NCI-H1092 (cell line): Measurements from ENCODE around the gene FNDC5.
"Not testable (repeated sequence)": the region's sequence is repeated elsewhere in the genome, so short reads cannot be mapped to it uniquely, and the experiment has no call there.

Experiments used
- DNase-seq: peaks from one replicate; lab custom pipeline; 2025; lab: John Stamatoyannopoulos, UW

The FNDC5 gene

DNA sequence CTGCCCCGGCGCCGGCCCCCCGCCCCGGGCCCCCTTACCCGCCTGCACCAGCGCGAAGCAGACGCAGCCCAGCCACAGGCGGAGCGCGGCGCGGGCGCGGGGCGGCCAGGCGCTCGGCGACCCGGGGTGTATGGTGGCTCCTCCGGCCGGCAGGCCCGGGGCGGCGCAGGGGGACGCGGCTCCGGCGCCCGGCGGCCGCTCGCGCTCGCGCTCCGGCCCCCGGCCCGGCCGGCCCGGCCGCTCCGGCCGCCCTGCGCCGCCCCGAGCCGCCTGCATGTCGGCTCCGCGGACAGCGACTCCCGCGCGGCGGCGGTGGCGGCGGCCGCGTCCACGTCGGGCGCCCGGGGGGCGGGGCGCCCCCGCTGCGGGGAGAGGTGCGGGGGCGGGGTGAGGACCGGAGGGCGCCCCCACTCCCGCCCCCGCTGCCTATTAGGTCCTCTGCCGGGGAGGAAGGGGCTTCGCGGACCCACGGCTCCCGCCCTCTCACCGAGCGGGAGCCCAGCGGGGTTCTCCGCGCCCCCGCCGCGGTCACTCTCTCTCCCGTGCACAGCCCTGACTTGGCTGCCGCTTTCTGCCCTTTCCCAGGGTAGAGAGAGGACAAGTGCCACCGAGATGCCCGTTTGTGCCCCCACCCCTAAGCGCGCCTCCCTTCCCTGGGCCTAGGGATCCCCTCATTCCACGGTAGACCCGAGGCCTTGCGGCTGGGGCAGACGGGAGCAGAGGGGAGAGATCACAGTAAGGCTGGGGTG is at the start of gene FNDC5:
Gene FNDC5, minus strand, starts transcription at position 298 of the 749 bp plus-strand sequence.
- DNase-seq = peak; percentile 44

DNA sequence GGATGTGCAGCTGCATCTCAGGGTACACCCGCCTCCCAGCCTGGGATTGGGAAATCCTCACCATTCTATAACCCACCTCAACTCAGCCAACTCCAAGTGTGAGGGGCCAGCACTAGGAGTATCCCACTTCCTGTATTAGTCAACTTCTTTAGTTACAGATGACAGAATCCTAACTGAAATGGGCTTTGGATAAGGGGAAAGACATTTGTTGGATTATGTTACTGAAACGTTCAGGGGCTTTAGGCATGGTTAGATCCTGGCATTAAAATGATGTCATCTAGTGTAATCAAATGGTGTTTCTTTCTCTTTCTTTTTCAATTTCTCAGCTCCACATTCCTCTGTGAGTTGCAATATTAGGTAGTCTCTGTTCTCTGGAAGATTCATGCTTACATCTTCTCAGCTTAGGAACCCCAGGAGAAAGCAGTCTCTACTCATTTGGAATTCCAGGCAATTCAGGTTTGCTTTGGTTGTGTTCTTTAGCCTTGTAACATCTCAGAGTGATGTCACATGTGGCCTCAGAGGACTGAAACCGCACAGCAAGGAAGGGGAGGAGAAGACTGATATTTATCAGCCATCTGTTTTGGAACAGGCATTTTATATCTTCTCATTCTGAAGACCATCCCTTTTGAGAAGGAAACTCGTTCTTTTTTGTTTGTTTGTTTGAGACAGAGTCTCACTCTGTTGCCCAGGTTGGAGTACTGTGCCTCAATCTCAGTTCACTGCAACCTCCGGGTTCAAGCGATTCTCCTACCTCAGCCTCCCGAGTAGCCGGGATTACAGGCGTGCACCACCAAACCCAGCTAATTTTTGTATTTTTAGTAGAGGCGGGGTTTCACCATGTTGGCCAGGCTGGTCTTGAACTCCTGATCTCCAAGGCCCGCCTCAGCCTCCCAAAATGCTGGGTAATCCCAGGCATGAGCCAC is 49.4 kb upstream of the FNDC5 start:
- no peak for DNase-seq

DNA sequence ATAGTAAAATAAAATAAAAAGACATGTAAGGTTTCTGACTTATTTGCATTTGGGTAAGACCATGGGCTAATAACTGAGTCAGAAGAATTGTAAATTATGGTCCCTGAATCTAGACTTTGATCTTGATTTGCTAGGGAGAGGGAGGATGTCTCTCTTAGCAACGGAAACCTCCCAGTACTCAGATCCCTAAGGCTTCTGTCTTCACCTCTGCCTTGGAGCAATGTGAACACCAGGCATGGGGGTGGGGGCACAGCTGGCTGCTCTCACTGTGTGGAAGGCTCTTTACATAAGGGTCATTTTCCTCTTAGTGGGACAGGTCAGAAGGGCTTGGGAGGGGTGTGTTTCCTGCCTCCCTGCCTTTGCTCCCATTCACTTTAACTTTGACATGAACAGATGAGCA is 47.5 kb upstream of the FNDC5 start:
- no peak for DNase-seq

DNA sequence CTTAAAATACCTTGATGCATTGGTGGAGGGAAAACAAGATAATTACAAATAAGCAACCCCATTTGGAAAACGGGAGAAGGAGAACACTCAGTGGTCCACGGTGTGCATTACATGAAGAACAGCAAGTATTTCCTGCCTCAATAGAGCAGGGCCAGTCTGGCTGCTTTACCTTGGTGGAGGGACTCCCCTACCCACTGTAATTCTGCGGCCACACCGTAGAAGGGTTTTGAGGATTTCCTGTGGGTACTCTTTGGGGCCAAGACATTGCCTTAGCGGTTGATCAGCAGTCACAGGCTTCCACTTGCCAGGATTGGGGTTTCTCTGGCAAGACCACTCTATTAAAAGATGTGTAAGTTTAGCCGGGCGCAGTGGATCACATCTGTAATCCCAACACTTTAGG is 46.8 kb upstream of the FNDC5 start:
- no peak for DNase-seq

DNA sequence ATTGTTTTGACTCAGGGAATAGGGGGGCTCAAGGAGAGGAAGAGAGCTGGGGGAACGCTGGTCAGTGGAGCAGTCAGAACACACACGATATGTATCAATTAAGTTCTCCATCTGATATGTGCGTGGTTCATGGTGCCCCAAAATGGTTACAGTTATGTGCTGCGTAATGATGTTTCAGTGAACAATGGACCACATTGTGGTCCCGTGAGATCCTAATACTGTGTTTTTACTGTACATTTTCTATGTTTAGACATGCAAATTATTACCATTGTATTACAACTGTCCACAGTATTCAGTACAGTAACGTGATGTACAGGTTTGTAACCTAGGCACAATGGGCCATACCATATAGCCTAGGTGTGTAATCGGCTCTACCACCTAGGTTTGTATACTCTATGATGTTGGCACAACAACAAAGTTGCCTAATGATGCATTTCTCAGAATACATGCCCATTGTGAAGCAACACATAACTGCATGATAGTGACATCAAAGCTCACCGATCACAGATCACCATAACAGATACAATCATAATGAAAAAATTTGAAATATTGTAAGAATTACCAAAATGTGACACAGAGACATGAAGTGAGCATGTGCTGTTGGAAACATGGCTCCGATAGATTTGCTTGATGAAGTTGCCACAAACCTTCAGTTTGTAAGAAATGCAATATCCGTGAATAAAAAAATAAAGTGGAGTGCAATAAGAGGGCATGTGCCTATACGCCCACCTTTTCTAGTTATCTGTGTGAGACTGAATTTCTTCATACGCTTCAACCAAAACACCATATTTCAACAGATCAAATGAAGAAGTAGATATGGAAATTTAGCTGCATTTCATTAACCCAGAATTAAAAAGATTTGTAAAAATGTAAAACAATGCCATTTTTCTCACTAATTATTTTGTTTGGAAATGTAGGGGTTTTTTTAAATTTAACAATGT is 45.3 kb upstream of the FNDC5 start:
- DNase-seq = no peak

DNA sequence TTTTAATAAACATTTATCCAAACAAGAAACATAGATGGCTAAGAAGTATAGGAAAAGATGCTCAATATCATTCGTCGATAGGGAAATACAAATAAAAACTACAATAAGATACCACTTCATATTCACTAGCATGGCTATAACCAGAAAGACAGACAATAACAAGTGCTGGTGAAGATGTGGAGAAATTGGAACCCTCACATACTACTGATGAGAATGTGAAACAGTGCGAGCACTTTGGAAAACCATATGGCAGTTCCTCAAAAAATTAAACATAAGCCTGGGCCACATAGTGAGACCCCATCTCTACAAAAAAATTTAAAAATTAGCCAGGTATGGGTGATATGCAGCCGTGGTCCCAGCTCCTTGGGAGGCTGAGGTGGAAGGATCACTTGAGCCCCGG is 39.6 kb upstream of the FNDC5 start:
- DNase-seq = no peak

DNA sequence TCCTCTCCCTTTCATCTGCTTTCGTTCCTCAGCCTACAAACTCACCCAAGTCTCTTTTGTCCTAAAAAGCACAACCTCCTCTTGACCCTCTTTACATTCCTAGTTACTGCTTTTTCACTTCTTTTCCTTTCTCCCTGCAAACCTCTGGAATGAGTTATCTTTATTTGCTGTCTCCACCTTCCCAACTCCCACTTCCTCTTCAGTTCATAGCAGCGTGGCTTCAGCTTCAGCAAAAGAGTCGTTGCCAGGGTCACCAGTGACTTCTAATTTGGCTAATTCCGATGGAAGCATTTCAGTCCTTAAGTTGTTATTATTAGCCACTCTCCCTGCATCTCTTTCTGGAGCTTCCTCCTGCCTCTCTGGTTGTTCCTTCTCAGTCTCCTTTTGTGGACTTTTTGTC is 36.7 kb upstream of the FNDC5 start:
- no peak for DNase-seq

DNA sequence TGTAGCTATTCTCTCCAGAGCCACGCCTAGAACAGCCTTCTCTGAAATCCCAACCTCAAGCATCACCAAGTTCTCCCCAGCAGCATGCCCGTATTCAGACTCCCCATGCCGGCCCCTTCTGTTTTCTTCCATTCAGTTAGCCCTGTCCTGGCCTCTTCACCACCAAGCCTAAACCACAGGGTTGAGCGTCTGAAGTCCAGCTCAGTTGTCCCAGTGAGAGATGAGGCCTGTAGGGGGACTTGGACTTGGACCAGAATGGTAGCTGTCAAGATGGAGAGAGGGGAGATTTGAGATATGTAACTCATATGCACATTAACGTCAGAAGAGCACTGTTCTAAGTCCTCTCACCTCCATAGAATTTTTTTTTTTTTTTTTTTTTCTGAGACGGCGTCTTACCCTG is 35.9 kb upstream of the FNDC5 start:
- no peak for DNase-seq

DNA sequence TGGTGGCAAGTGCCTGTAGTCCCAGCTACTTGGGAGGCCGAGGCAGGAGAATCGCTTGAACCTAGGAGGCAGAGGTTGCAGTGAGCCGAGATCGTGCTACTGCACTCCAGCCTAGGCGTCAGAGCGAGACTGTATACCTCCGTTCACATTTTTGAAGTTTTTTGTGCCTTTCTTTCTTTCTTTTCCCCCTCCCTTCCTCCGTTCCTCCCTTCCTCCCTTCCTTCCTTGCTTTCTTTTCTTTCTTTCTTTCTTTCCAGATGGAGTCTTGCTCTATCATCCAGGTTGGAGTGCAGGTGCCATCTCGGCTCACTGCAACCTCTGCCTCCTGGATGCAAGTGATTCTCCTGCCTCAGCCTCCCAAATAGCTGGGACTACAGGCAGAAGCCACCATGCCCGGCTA is 34.9 kb upstream of the FNDC5 start:
- not testable (repeated sequence) for DNase-seq

DNA sequence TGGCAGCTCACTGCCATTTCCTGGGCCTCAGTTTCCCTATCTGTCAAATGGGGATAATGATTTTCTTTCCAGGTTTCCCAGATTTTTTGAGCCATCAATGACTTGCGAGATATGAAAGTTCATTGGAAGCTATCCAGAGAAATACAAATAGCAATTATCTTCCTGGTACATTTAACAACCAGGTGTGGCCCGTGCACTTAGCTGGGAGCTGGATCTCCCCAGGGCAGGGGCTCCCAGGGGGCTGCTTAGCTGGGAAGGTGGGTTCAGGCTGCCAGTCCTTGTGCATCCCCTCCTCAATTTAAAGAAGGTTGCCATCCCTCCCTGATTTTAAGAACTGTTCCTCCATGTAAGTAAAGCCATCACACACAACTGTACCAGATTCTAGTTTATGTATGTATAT is 34.1 kb upstream of the FNDC5 start:
- no peak for DNase-seq

DNA sequence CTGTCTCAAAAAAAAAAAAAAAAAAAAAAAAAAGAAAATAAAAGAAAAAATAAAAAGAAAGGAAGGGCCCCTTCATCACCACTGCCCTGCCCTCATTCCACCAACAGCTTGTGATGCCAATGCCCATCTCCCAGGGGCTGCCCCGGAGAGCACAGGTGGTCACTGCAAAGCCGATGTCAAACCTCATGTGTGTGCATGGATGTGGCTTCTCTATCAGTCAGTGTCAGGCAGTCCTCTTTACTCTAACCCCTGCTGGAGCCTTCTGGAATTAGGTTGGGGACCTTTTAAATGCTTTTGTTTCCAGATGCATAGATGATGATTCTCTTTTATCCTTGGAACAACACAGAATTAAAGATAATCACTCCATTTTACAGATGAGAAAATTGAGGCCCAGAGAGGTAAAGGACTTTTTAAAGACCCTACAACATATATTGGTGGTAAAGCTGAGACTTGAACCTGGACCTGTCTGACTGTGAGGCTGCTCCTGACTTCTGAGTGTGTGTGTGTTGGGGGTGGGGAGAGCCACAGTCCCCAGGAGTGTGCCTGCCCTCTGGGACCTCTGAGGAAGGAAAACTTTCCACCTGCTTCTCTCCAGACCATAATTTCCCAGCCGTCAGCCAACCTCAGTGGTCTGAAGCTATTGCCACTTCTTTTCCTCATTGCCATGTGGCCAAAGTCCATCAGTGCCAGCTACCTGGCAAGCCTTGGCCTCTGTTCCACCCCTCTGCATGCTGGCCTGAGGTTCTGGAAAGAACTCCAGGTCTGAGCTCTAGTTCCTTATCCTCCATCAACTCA is 33.5 kb upstream of the FNDC5 start:
- no peak for DNase-seq

DNA sequence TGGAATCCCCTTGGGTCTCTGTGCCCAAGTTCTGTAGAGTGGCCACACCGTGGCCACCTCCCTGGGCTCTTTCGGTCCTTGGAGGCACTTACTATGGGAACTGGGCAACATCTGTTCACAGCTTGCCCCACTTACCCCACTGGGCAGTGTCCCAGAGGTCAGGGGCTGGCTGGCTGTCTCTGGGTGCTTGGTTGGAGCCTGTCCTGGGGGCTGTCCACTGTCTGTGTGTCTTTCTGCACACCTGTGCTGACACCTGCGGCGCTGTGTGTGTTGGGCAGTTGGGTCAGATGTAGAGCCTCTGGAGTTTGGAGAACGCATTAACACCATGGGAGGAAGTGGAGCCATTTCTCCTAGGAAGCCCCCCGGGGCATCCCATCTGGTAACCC is 31.8 kb upstream of the FNDC5 start:
- DNase-seq = no peak

DNA sequence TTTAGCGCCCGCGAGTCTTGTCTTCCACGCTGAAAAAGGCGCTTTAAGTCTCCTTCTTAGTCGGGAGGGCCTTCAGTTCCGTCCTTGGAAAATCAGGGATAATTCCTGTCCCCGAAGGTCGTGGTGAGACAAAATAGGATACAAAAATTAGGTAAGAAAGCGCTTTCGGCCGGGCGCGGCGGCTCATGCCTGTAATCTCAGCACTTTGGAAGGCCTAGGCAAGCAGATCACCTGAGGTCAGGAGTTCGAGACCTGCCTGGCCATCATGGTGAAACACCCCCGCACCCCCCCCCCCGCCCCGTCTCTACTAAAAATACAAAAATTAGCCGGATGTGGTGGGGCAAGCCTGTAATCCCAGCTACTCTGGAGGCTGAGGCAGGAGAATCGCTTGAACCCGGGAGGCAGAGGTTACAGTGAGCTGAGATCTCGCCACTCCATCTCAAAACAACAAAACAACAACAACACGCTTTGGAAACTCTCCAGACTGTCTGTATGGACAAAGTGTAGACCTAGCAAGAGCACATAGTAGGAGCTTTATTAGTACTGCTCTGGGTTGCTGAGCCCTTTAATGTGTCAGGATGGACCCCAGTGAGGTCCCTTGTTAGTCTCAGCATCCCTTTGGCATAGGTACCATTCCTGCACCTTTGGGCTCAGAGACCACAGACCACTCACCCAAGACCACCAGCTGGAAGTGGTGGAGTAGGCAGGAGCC is 31.3 kb upstream of the FNDC5 start:
- no peak for DNase-seq

DNA sequence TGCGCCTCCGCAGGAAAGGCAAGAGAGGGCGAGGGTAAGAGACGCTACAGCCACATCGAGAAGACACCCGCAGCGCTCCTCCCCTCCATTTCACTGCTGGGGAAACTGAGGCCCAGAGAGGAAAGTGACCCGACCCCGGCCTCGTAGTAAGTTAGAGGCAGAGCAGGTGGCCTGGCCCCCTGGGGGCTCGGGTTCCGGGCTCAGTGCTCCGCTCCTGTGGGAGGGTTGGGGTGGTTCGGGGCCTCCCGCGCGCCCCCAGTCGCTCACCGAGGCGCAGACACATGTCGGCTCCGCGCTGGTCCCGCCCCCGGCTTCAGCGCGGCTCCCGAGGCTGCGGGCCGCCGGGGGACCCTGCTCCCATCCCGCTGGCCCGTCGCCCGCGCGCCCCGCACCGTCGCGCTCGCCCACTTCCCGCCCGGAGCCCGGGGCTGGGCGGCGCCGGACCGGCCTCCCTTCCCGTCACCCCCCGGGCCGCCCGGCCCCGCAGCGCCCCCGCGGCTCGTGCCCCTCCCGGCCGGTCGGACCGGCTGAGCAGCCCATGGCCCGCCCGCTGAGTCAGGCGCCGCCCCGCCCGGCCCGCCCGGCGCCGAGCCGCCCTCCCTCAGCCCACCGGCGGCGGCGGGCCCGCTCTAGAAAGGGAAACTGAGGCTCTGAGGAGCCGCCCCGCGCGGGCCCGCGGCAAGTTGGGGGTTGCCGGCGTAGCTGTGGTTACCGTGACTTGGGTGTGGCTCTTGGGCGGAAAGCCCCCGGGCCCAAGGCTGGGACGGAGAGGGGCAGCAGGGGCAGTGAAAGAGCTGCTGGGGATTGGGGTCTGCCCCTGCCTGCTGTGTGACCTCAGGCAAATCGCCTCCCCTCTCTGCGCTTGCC is 30.5 kb upstream of the FNDC5 start, which contains the start of gene TMEM54:
Gene TMEM54, minus strand, starts transcription at position 434 of the 867 bp plus-strand sequence. Its CDS starts 151 bp downstream, at position 283.
- no peak for DNase-seq

DNA sequence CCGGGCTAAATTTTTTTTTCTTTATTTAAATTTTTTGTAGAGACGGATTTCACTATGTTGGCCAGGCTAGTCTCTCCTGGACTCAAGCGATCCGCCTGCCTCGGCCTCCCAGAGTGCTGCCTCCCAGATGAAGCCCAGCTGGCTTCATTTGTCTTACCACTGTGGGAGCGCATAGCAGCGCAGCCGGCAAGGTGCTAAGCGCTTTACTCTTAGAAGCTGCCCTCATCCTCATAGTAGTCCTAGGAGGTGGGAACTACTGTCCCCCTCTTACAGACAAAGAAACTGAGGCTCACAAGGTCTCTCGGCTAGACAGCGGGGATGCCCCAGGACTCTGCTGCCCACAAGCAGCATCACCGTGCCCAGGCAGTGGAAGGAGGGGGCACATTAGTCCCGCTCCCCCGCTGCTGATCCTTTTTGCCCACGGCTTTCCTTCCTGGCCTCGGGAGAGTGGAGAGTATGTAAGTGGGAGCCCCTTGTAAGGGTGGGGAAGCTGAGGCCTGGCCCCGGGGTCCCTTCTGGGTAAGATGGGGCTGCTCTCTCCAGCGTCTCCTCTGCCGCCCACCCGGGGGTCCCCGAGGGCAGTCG is 29.8 kb upstream of the FNDC5 start:
- DNase-seq = no peak

DNA sequence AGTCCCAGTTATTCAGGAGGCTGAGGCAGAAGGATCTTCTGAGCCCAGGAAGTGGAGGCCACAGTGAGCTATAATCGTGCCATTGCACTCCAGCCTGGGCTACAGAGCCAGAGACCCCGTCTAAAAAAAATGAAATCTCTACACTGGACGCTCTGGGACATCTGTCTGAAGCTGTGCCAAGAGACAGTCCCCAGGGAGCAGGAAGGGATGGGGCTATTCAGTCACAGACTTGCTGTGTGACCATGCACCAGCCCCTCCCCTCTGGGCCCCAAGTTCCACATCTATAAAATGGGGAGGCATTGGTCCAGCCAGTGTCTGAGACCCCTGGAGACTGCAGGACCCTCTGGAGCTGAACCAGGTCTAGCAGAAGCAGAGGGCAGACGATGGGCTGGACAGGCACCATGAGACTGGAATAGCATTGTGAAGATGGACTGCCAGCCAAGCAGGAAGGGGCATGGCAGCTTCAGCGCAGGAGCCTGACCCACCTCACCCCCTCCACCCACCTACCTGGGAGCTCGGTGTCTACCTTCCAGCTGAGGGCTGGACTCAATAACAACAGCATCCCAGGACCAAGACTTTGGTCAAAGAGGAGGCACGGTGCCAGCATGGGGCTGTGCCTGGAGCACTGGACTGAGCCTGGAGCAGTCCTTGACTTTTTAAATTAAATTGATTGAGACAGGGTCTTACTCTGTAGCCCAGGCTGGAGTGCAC is 29.0 kb upstream of the FNDC5 start:
- DNase-seq = no peak

DNA sequence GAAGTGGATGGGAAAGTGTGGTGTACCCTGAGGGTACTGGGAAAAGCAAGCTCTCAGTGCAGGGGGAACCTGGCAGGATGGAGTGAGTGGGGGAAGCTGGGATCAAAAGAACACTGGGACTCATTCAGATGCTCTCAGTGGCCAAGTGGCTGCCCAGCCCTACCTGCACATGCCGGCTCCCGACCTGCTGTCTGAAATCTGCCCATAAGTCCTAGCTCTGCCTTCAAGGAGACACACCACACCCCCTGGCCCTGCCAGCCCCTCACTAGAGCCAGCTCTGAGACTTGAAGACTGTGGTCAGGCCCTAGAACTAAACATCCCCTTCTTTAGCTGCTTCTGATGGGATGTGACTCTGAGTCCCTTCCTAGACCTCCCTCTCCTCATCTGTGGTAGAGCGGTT is 28.2 kb upstream of the FNDC5 start:
- DNase-seq = no peak

DNA sequence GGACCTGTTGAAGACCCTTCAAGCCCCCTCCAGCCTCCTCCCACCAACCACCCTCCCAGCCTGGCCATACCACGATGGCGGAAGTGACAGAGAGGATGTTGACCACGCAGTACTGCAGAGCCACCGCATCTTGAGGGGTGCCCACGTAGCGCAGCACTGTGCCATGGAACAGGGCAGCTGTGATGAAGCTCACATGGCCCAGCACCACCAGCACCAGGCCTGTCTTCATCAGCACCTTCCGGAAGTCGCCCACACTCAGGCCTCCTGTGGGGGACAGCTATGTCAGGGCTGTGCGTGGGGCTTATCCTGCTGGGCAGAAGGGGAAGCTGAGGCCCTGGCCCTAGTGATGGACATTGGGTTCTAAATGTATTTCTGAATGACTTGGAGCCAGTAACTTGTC is 27.3 kb upstream of the FNDC5 start:
- DNase-seq = no peak
